Measurements from ENCODE around the gene HSPA5. TPM values are rescaled to one million over a fixed set of nuclear protein-coding genes. Genes with fewer than 3 reads are reported as not detected.
"Not testable (repeated sequence)": the region's sequence is repeated elsewhere in the genome, so short reads cannot be mapped to it uniquely, and the experiment has no call there.

The HSPA5 gene
- total RNA-seq, 5 donors from 2014 or later (not counting 1 experiment from before 2014, with no cell fraction given) = 105 to 196 (median 118) TPM

DNA sequence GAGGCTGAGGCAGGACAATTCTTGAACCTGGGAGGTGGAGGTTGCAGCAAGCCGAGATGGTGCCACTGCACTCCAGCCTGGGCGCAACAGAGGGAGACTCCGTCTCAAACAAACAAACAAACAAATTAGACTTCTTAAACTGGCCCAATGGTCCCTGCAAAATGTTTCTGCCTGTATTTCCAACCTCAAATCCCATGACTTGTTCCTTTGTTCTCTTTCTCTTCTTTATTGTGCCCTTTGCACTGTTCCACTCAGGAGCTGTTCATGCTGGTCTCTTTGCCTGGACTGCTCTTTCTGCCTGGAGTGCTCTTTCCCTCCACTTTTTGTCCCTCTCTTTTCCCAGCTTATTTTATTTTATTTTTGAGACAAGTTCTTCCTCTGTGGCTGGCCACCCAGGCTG, 36.7 kb downstream of the HSPA5 start:
- H3K4me3 Mint-ChIP-seq = no peak overlapping the region
- WGBS (ENCODE audit: insufficient coverage) = 90% methylated on average over 2 of the region's 3 CpGs
- no peak overlapping the region for H3K27ac ChIP-seq (ENCODE audit: low read length)
- DNase-seq (no peak), ATAC-seq (replicated peaks in 1 of 4) (no peak)
- H3K4me1 Mint-ChIP-seq = peaks cover 19 to 24% (median 22%) of the 10 kb centered on the region in 3 donors
- ChIA-PET CTCF (no interaction called here), POLR2A (no interaction called here)
- peaks cover 40% of the 10 kb centered on the region for H3K36me3 Mint-ChIP-seq
- H3K4me1 ChIP-seq (ENCODE audit: control insufficient read depth in 1 of 2, extremely low read depth in 1 of 2, insufficient read depth in 2 of 2, low read length in 2 of 2) = peaks cover 5 to 21% of the 10 kb centered on the region in 2 experiments
- peak overlapping the region in 1 of 2 donors; percentile 34 for H3K27ac Mint-ChIP-seq
- H3K27me3 Mint-ChIP-seq = no peaks in the 10 kb centered on the region
- H3K4me3 ChIP-seq (ENCODE audit: control insufficient read depth in 1 of 2, extremely low read depth in 1 of 2, low read length in 1 of 2) = no peak overlapping the region
- no peaks in the 10 kb centered on the region for H3K27me3 ChIP-seq (replicated peaks in 1 of 2; ENCODE audit: control insufficient read depth in 2 of 2, extremely low read depth in 1 of 2, insufficient read depth in 2 of 2, low read length in 1 of 2)
- H3K9me3 Mint-ChIP-seq = no peaks in the 10 kb centered on the region
- H3K36me3 ChIP-seq (ENCODE audit: control insufficient read depth in 2 of 2, extremely low read depth in 1 of 2, insufficient read depth in 1 of 2, low read length in 1 of 2) = peaks cover 8 to 35% of the 10 kb centered on the region in 2 donors
- H3K9me3 ChIP-seq = no peaks in the 10 kb centered on the region

DNA sequence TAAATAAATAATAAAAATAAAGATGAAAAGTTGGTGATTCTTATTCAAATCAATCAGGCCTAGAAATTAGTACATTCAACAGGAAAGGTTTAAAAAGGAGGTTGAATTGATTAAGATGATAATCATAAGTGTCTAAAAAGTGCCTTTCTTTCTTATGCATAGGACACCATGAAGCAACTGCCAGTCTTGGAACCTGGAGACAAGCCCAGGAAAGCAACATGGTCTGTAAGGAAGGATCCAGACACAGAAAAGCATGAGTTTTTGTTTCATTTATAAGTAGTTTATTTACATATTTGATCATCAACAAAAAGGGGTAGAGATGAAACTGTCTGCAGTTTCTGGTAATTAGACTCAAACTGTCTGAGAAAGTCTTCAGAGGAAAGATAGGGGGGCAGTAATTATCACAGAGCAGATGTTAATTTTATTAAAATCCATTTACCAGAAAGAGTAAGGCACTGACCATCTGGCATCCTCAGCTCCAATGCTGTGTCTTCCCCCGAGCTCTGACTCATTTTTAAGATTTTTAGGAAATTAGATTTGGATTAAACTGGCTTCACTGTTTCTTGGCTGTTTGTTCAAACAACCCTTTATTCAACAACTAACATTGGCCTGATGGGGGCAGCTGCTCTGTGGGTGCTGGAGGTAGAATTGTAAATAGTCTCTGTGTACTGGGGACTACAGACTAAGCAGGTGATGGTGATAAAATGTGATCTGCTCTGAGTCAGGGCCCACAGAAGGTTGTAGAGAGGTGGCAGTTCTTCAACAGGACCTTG, 38.1 kb downstream of the HSPA5 start:
- Mint-ChIP-seq H3K4me3 (no peak overlapping the region), H3K27ac (peak overlapping the region in 1 of 2 donors; percentile 39), H3K27me3 (no peaks in the 10 kb centered on the region), H3K36me3 (peaks cover 30% of the 10 kb centered on the region), H3K4me1 (peaks cover 28 to 33% (median 30%) of the 10 kb centered on the region in 3 donors), H3K9me3 (no peaks in the 10 kb centered on the region)
- no CpG with 5 or more reads among the region's 1 CpG for WGBS (ENCODE audit: insufficient coverage)
- Histone ChIP-seq H3K27me3 (replicated peaks in 1 of 2; ENCODE audit: control insufficient read depth in 2 of 2, extremely low read depth in 1 of 2, insufficient read depth in 2 of 2, low read length in 1 of 2) (no peaks in the 10 kb centered on the region), H3K27ac (ENCODE audit: low read length) (no peak overlapping the region), H3K36me3 (ENCODE audit: control insufficient read depth in 2 of 2, extremely low read depth in 1 of 2, insufficient read depth in 1 of 2, low read length in 1 of 2) (peaks cover 6 to 30% of the 10 kb centered on the region in 2 donors), H3K4me3 (ENCODE audit: control insufficient read depth in 1 of 2, extremely low read depth in 1 of 2, low read length in 1 of 2) (no peak overlapping the region), H3K4me1 (ENCODE audit: control insufficient read depth in 1 of 2, extremely low read depth in 1 of 2, insufficient read depth in 2 of 2, low read length in 2 of 2) (peaks cover 12 to 33% of the 10 kb centered on the region in 2 experiments), H3K9me3 (no peaks in the 10 kb centered on the region)
- no peak for ATAC-seq (replicated peaks in 1 of 4)
- POLR2A ChIA-PET = interaction anchor here (0.5 to 1.2 kb wide), 2 partner anchors 13 to 23 kb away, joined by 4 to 5 read pairs; no protein-coding TSS in a partner anchor
- CTCF ChIA-PET = no interaction called here
- no peak for DNase-seq

DNA sequence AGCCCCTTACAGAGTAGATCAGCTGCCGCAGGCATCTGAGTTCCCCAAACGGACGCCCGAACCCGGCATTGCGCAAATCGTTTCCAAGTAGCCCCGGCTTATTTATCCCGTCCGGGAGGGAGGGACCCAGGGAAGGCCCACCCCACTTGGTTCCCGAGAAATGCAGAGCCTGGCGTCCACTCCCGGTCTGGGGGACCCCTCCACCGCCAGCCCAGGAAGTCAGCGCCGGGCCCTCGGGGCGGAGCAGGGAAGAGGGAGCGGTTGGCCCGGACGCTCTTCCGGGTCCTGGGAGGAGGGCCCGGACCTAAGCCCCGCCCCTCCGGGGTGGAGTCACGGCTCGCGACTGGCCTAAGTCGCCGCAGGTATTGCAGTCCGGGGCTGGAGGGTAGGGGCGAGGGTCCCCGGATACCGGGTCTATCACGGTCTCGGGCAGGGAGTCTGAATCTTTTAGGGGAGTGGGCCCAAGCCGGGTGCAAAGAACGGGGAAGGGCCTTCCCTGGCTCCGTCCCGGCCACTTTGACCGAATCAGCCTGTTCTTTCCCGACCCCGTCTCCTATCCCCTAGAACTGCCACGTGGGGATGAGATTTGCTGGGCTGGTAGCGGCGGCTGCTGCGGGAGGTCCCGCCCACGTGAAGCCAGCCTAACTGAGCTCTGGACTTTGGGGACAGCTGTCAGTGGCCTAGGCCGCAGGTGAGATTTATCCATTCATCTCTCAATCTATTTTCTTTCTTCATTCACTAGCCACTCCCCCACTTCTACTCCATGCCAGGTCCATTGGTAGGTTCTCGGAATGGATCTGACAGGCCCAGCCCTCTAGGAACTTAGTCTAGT, 40.7 kb downstream of the HSPA5 start, which contains the start of gene RABEPK:
Gene RABEPK (plus strand): TSS at position 327 of the 832 bp plus-strand sequence. CDS start 2,472 bp downstream, outside the sequence.
- Mint-ChIP-seq H3K27ac (peak within 1 kb of the TSS; percentile 89 to 90), H3K9me3 (no peaks in the 10 kb centered on the region), H3K27me3 (no peaks in the 10 kb centered on the region), H3K36me3 (peaks cover 15% of the 10 kb centered on the region), H3K4me1 (peaks cover 43 to 50% (median 46%) of the 10 kb centered on the region in 3 donors), H3K4me3 (peak within 1 kb of the TSS; percentile 91 to 93 (median 91))
- peak within 1 kb of the TSS; percentile 78 for H3K27ac ChIP-seq (ENCODE audit: low read length)
- no peaks in the 10 kb centered on the region for H3K27me3 ChIP-seq (replicated peaks in 1 of 2; ENCODE audit: control insufficient read depth in 2 of 2, extremely low read depth in 1 of 2, insufficient read depth in 2 of 2, low read length in 1 of 2)
- peaks cover 23 to 56% of the 10 kb centered on the region in 2 experiments for H3K4me1 ChIP-seq (ENCODE audit: control insufficient read depth in 1 of 2, extremely low read depth in 1 of 2, insufficient read depth in 2 of 2, low read length in 2 of 2)
- DNase-seq = peak; percentile 61 to 93 (median 81)
- no peaks in the 10 kb centered on the region for H3K9me3 ChIP-seq
- ChIA-PET POLR2A (interaction anchor here (0.7 to 1.0 kb wide), 2 partner anchors 37 to 41 kb away, joined by 4 to 13 read pairs; partner anchors contain the start of gene HSPA5 (in 1 of the 2)), CTCF (interaction anchor here (0.5 to 1.3 kb wide), 3 partner anchors 10 to 41 kb away, joined by 3 to 5 read pairs (median 3); partner anchors contain the start of gene HSPA5 (in 1 of the 2))
- H3K36me3 ChIP-seq (ENCODE audit: control insufficient read depth in 2 of 2, extremely low read depth in 1 of 2, insufficient read depth in 1 of 2, low read length in 1 of 2) = peaks cover 2 to 12% of the 10 kb centered on the region in 2 donors
- under 1% methylated on average over 37 of the region's 51 CpGs for WGBS (ENCODE audit: insufficient coverage)
- ATAC-seq (replicated peaks in 1 of 4) = peak; percentile 98 to 99 (median 98)
- peak within 1 kb of the TSS; percentile 83 to 86 for H3K4me3 ChIP-seq (ENCODE audit: control insufficient read depth in 1 of 2, extremely low read depth in 1 of 2, low read length in 1 of 2)

DNA sequence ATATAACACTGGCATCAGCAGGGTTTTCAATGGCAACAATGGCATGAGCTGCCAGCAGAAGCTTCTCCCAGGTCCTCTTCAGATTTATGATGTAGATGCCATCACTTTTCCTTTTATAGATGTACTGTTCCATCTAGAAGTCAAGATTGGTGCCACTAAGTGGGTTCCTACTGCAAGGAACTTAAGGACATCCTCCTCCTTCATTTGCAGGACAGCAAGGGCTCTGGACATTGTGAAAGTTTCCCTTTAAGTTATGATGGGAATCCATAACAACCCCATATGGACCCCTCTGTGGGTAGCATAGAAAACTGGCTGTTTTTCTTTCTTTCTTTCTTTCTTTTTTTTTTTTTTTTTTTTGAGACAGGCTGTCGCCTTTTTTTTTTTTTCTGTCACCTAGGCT, 45.6 kb downstream of the HSPA5 start:
- no CpG with 5 or more reads among the region's 1 CpG for WGBS (ENCODE audit: insufficient coverage)
- not testable (repeated sequence) for H3K36me3 Mint-ChIP-seq; H3K27me3 Mint-ChIP-seq; H3K27me3 ChIP-seq (replicated peaks in 1 of 2; ENCODE audit: control insufficient read depth in 2 of 2, extremely low read depth in 1 of 2, insufficient read depth in 2 of 2, low read length in 1 of 2); H3K36me3 ChIP-seq (ENCODE audit: control insufficient read depth in 2 of 2, extremely low read depth in 1 of 2, insufficient read depth in 1 of 2, low read length in 1 of 2); ATAC-seq (replicated peaks in 1 of 4); H3K9me3 ChIP-seq; H3K9me3 Mint-ChIP-seq
- ChIA-PET POLR2A (interaction anchor here (0.7 to 1.3 kb wide), 3 partner anchors 40 to 46 kb away, joined by 4 to 6 read pairs (median 5); partner anchors contain the start of gene HSPA5 (in 2 of the 2)), CTCF (interaction anchor here in 1 of 2 donors (1.1 kb wide), 1 partner anchor 171 kb away, joined by 3 read pairs; no protein-coding TSS in a partner anchor)
- H3K27ac Mint-ChIP-seq = peak overlapping the region; percentile 96 to 99
- H3K4me1 Mint-ChIP-seq = peaks cover 58 to 75% (median 65%) of the 10 kb centered on the region in 3 donors
- H3K4me3 Mint-ChIP-seq = peak overlapping the region; percentile 34 to 89 (median 79)
- DNase-seq = peak in 3 of 35 experiments; percentile 2 to 22 (median 22)
- Histone ChIP-seq H3K4me1 (ENCODE audit: control insufficient read depth in 1 of 2, extremely low read depth in 1 of 2, insufficient read depth in 2 of 2, low read length in 2 of 2) (peaks cover 53 to 87% of the 10 kb centered on the region in 2 experiments), H3K4me3 (ENCODE audit: control insufficient read depth in 1 of 2, extremely low read depth in 1 of 2, low read length in 1 of 2) (peak overlapping the region; percentile 24 to 67), H3K27ac (ENCODE audit: low read length) (peak overlapping the region; percentile 50)

DNA sequence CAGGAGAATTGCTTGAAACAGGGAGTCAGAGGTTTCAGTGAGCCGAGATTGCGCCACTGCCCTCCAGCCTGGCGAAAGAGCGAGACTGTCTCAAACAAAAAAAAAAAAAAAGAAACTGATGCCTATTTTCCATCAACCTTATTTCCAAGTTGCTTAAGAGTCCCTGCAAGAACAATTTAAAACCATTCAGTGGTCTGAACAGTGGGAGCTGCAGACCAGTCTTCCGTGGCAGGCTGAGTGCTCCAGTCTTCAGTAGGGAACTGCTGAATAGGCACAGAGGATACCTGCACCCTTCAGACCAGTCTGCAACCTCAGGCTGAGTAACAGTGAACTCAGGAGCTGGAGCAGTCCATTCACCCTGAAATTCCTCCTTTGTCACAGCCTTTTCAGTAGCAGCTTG, 46.7 kb downstream of the HSPA5 start:
- Mint-ChIP-seq H3K4me3 (peak overlapping the region; percentile 75 to 89 (median 79)), H3K27ac (peak overlapping the region; percentile 96 to 99), H3K4me1 (peaks cover 57 to 81% (median 72%) of the 10 kb centered on the region in 3 donors)
- not testable (repeated sequence) for H3K36me3 ChIP-seq (ENCODE audit: control insufficient read depth in 2 of 2, extremely low read depth in 1 of 2, insufficient read depth in 1 of 2, low read length in 1 of 2); H3K27me3 ChIP-seq (replicated peaks in 1 of 2; ENCODE audit: control insufficient read depth in 2 of 2, extremely low read depth in 1 of 2, insufficient read depth in 2 of 2, low read length in 1 of 2); ATAC-seq (replicated peaks in 1 of 4); H3K27me3 Mint-ChIP-seq; H3K9me3 ChIP-seq; H3K9me3 Mint-ChIP-seq; H3K36me3 Mint-ChIP-seq
- ChIA-PET POLR2A (interaction anchor here (0.6 to 1.3 kb wide), 4 partner anchors 46 to 250 kb away, joined by 3 to 6 read pairs (median 5); partner anchors contain the start of gene HSPA5 (in 2 of the 2)), CTCF (interaction anchor here in 1 of 2 donors (0.6 to 1.1 kb wide), 3 partner anchors 8 to 172 kb away, joined by 3 to 6 read pairs (median 3); no protein-coding TSS in a partner anchor)
- Histone ChIP-seq H3K4me1 (ENCODE audit: control insufficient read depth in 1 of 2, extremely low read depth in 1 of 2, insufficient read depth in 2 of 2, low read length in 2 of 2) (peaks cover 51 to 86% of the 10 kb centered on the region in 2 experiments), H3K27ac (ENCODE audit: low read length) (peak overlapping the region; percentile 50), H3K4me3 (ENCODE audit: control insufficient read depth in 1 of 2, extremely low read depth in 1 of 2, low read length in 1 of 2) (peak overlapping the region in 1 of 2 donors; percentile 20)
- DNase-seq = peak in 2 of 35 experiments; percentile 7 to 12
- WGBS (ENCODE audit: insufficient coverage) = 55% methylated on average over 1 of the region's 5 CpGs
